ENCODE measurements around the gene MGRN1. TPM values are rescaled to one million over a fixed set of nuclear protein-coding genes. Genes with fewer than 3 reads are reported as not detected.

The MGRN1 gene
- total and polyA plus RNA-seq, 11 donors = 17.9 to 75.0 (median 38.0) TPM

- TF ChIP-seq, protein P1, sequence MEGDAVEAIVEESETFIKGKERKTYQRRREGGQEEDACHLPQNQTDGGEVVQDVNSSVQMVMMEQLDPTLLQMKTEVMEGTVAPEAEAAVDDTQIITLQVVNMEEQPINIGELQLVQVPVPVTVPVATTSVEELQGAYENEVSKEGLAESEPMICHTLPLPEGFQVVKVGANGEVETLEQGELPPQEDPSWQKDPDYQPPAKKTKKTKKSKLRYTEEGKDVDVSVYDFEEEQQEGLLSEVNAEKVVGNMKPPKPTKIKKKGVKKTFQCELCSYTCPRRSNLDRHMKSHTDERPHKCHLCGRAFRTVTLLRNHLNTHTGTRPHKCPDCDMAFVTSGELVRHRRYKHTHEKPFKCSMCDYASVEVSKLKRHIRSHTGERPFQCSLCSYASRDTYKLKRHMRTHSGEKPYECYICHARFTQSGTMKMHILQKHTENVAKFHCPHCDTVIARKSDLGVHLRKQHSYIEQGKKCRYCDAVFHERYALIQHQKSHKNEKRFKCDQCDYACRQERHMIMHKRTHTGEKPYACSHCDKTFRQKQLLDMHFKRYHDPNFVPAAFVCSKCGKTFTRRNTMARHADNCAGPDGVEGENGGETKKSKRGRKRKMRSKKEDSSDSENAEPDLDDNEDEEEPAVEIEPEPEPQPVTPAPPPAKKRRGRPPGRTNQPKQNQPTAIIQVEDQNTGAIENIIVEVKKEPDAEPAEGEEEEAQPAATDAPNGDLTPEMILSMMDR (IDR thresholded peaks at IDR 0.05) = no peak
- no peak for TF ChIP-seq POLR2A (IDR thresholded peaks at IDR 0.05)
- H3K27me3 ChIP-seq = no peaks in the 10 kb centered on the region
- WGBS, 4 donors = 61 to 72% (median 63%) methylated on average over 24 to 26 of the region's 26 CpGs
- H3K27ac ChIP-seq = peak overlapping the region in 4 of 12 donors; percentile 20 to 77 (median 29)
- intact Hi-C loops (cut with DNase I) = no loop called here
- peaks cover 0 to 67% (median 53%) of the 10 kb centered on the region in 9 donors for H3K36me3 ChIP-seq
- peak in 3 of 5 donors; percentile 42 to 74 (median 56) for DNase-seq
- no peak overlapping the region for H3K4me3 ChIP-seq
- H3K4me1 ChIP-seq = peaks cover 0 to 45% (median 23%) of the 10 kb centered on the region in 12 donors
- ATAC-seq = peak in 3 of 4 donors; percentile 46 to 51 (median 50)
- H3K9me3 ChIP-seq = no peaks in the 10 kb centered on the region
These were observed 40.2 kb downstream of the MGRN1 start for GRCh38 chr16:4664538-4665418.

DNA sequence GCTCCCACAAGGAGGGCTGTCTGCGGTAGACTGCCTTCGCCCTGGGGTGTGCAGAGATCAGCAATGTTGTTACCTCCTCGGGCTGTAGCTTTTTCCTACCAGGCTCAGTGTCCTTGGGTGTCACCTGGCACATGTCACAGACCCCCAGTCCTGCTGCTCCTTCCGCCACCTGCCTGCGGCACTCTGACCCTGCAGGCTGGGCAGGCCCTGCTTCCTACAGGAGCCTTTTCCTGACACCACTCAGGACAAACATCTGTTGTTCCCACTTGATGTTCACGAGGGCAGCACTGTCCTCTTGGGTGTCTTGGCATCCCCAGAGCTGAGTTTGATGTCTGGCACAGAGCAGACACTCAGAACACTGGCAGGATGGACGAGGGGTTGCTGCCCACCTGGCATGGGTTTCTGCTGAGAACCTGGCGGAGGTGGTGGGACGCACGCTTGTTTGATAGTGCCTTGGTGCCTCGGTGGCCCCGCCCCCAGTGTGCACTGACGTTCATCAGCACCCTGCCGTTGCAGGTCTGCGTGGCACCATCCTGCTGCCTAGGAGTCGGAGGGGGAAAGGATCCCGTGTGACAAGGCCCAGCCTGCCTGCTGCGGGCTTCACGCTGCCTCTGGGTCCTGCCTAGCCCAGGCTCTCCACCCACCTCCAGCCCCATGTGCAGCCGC, 42.0 kb downstream of the MGRN1 start:
- H3K27me3 ChIP-seq = no peaks in the 10 kb centered on the region
- intact Hi-C loops (cut with DNase I) = no loop called here
- H3K4me1 ChIP-seq = peaks cover 0 to 34% (median 12%) of the 10 kb centered on the region in 12 donors
- H3K9me3 ChIP-seq = no peaks in the 10 kb centered on the region
- DNase-seq (no peak), ATAC-seq (no peak)
- H3K4me3 ChIP-seq = no peak overlapping the region
- H3K27ac ChIP-seq = no peak overlapping the region
- peaks cover 0 to 83% (median 68%) of the 10 kb centered on the region in 9 donors for H3K36me3 ChIP-seq
- 87 to 92% (median 89%) methylated on average over 8 to 20 of the region's 20 CpGs for WGBS, 4 donors
- no peak for TF ChIP-seq POLR2A (IDR thresholded peaks at IDR 0.05)
- TF ChIP-seq, protein P1 (IDR thresholded peaks at IDR 0.05) = no peak

- no peaks in the 10 kb centered on the region for H3K27me3 ChIP-seq
- no peak overlapping the region for H3K27ac ChIP-seq
- no peaks in the 10 kb centered on the region for H3K9me3 ChIP-seq
- ATAC-seq (no peak), DNase-seq (no peak)
- whole genome bisulfite sequencing, 4 donors = 92 to 94% (median 93%) methylated on average over 18 to 20 of the region's 20 CpGs
- no peak overlapping the region for H3K4me3 ChIP-seq
- peaks cover 0 to 34% (median 12%) of the 10 kb centered on the region in 12 donors for H3K4me1 ChIP-seq
- TF ChIP-seq POLR2A (IDR thresholded peaks at IDR 0.05) = no peak
- TF ChIP-seq, protein P1 (IDR thresholded peaks at IDR 0.05) = no peak
- intact Hi-C loops (cut with DNase I) = no loop called here
- H3K36me3 ChIP-seq = peaks cover 0 to 89% (median 73%) of the 10 kb centered on the region in 9 donors
These were observed 42.8 kb downstream of the MGRN1 start for GRCh38 chr16:4667203-4667963.
